NCI-H1092 (cell line): Measurements from ENCODE around the gene PLPPR1.

Experiments used
- DNase-seq: peaks from one replicate; lab custom pipeline; 2025; lab: John Stamatoyannopoulos, UW

PLPPR1 gene

GRCh38 chr9:101047848-101048397 is 19.4 kb downstream of the PLPPR1 start:
- no peak for DNase-seq

- no peak for DNase-seq
Observed at GRCh38 chr9:101050650-101051049, 22.1 kb downstream of the PLPPR1 start.

- DNase-seq: no peak
Observed at GRCh38 chr9:101054657-101055056, 26.1 kb downstream of the PLPPR1 start.

GRCh38 chr9:101055516-101055915 is 27.0 kb downstream of the PLPPR1 start:
- no peak for DNase-seq

- DNase-seq: no peak
Observed at GRCh38 chr9:101062686-101063085, 34.2 kb downstream of the PLPPR1 start.

GRCh38 chr9:101063192-101063591 is 34.7 kb downstream of the PLPPR1 start:
- no peak for DNase-seq

- no peak for DNase-seq
Observed at GRCh38 chr9:101064206-101064605, 35.7 kb downstream of the PLPPR1 start.

- no peak for DNase-seq
Observed at GRCh38 chr9:101065930-101066329, 37.4 kb downstream of the PLPPR1 start.

- DNase-seq: no peak
Observed at GRCh38 chr9:101068696-101069095, 40.2 kb downstream of the PLPPR1 start.

GRCh38 chr9:101072259-101072658 is 43.7 kb downstream of the PLPPR1 start:
- no peak for DNase-seq

GRCh38 chr9:101073122-101073521 is 44.6 kb downstream of the PLPPR1 start:
- no peak for DNase-seq

GRCh38 chr9:101081641-101082040 is 53.1 kb downstream of the PLPPR1 start:
- no peak for DNase-seq

- no peak for DNase-seq
Observed at GRCh38 chr9:101083448-101084202, 55.1 kb downstream of the PLPPR1 start.

- DNase-seq: no peak
Observed at GRCh38 chr9:101087426-101087825, 58.9 kb downstream of the PLPPR1 start.

GRCh38 chr9:101092922-101093321 is 64.4 kb downstream of the PLPPR1 start:
- no peak for DNase-seq

- no peak for DNase-seq
Observed at GRCh38 chr9:101093620-101094019, 65.1 kb downstream of the PLPPR1 start.

- no peak for DNase-seq
Observed at GRCh38 chr9:101094686-101095085, 66.2 kb downstream of the PLPPR1 start.

GRCh38 chr9:101097210-101097609 is 68.7 kb downstream of the PLPPR1 start:
- DNase-seq: no peak

- no peak for DNase-seq
Observed at GRCh38 chr9:101098392-101098791, 69.9 kb downstream of the PLPPR1 start.

GRCh38 chr9:101114317-101114716 is 85.8 kb downstream of the PLPPR1 start:
- DNase-seq: no peak

- DNase-seq: no peak
Observed at GRCh38 chr9:101115102-101115501, 86.6 kb downstream of the PLPPR1 start.

- DNase-seq: no peak
Observed at GRCh38 chr9:101117161-101117560, 88.6 kb downstream of the PLPPR1 start.

- peak; percentile 64 for DNase-seq
Observed at GRCh38 chr9:101119206-101119819, 90.8 kb downstream of the PLPPR1 start.
